GM18861 (cell line): ENCODE results near the gene OSBPL10.
"Not testable (repeated sequence)": the region's sequence is repeated elsewhere in the genome, so short reads cannot be mapped to it uniquely, and the experiment has no call there.

Source experiments
- ATAC-seq: cut with Tn5 transposase; IDR thresholded peaks from one replicate; pipeline ENCODE4 v1.9.1; 2021; ENCODE audit not compliant: unreplicated experiment

The OSBPL10 gene

DNA sequence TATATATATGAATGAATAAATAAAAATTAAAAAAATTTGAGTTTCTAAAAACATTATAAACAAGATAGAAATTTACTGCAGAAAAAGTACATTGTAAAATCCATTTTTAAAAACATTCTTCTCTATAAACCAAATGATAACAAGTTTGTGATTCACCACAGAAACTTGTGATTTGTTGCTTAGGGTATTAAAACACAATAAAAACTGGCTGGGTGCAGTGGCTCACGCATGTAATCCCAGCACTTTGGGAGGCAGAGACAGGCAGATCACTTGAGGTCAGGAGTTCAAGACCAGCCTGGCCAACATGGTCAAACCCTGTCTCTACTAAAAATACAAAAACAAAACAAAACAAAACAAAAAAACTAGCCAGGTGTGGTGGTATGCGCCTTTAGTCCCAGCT is 197.2 kb downstream of the OSBPL10 start:
- not testable (repeated sequence) for ATAC-seq

DNA sequence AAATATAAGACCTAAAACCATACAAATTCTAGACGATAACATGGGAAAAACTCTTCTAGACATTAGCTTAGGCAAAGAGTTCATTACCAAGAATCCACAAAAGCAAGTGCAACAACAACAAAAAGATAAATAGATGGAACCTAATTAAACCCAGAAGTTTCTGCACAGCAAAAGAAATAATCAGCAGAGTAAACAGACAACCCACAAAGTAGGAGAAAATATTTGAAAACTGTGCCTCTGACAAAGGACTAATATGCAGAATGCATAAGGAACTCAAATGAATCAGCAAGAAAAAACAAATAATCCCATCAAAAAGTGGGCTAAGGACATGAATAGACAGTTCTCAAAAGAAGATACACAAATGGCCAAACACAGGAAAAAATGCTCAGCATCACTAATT is 198.8 kb downstream of the OSBPL10 start:
- not testable (repeated sequence) for ATAC-seq

GRCh38 chr3:31779514-31779913 is 201.5 kb downstream of the OSBPL10 start:
- no peak for ATAC-seq

DNA sequence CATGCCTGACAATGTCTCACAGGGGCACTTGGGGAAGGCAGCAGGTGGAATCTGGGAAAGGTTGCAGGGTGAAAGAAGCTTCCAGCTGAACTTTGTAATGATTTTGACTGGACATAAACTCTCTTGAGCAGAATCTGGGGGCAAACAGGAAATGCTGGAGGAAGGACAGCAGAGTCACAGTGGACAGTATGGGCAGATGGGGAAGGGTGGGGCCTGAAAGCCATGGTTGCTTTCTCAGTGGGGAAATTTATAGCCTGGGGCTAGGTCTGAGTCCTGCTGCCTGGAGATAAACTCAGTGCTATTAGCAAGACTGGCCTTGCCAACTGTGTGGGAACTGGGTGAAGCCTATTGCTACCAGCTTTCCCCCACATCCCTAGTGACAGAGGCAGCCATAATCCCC is 203.2 kb downstream of the OSBPL10 start:
- ATAC-seq, result no peak

DNA sequence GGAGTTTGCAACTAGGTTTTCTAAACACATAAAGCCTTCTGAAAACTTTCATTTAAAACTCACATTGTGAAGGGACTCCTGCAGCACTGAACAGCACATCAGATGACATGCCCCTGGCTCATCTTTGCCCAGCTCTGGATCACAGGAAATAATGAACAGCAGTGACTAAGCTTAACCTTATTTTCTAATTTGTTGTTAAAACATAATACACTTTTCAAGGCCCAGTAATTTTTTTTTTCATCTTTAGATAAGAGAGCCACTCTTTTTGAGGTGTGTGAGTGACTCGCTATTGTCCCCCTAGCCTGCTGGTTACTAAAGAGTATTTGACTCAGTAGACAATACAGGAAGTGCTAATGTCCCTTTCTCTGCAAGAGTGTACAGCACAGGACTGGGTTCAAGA is 204.0 kb downstream of the OSBPL10 start:
- ATAC-seq, result no peak

- ATAC-seq, result no peak
Observed at GRCh38 chr3:31776016-31776415, 205.0 kb downstream of the OSBPL10 start.

DNA sequence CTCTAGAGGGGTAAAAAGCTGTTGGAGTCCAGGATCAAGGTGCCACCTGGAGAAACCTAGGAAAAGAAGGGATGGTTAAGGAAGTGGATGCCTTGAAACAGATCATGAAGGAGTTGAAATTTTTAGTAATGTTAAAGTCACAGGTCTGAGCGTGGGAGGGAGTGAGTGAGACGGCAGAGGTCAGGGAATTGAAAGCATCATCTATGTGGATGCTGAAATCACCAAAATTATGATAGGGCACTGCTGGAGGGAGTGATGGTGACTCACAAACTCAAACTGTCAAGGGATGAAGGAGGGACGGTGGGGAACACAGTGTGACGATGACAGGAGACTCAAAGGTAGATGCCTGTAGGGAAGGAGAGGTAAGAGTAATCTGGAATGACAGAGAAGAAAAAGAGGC is 205.7 kb downstream of the OSBPL10 start:
- no peak for ATAC-seq

DNA sequence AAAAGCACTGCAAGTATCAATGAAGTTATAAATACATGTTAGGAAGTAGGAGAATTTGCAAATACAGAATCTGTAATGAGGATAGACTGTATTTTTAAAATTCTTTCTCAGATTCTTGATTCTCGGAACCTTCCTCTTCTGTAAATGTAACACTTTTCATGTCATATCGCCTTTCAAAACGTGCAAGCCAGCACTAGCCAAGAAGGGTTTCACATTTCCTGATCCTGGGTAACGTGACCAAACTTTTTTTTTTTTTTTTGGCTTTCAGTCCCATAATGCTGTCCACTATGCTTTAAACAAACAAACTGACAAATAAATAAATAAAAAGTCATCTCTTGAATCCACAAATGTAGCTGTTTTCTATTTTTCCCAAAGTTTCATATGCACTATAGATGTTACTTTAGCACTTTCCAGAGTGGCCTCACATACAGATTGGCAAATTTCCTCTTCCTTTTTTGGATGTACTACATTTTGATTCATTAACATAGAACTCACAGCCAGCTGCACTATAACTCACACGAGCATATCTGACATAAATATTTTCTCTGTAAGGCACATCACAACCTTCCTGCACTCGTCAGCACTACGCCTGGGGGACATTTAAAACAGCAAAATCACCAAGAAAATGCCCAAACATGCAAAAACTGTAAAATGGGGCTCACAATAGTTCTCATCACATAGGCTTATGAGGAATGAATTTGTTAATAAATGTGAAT is 208.1 kb downstream of the OSBPL10 start:
- no peak for ATAC-seq

- no peak for ATAC-seq
Observed at GRCh38 chr3:31772272-31772671, 208.8 kb downstream of the OSBPL10 start.

- no peak for ATAC-seq
Observed at GRCh38 chr3:31770822-31771326, 210.2 kb downstream of the OSBPL10 start.

DNA sequence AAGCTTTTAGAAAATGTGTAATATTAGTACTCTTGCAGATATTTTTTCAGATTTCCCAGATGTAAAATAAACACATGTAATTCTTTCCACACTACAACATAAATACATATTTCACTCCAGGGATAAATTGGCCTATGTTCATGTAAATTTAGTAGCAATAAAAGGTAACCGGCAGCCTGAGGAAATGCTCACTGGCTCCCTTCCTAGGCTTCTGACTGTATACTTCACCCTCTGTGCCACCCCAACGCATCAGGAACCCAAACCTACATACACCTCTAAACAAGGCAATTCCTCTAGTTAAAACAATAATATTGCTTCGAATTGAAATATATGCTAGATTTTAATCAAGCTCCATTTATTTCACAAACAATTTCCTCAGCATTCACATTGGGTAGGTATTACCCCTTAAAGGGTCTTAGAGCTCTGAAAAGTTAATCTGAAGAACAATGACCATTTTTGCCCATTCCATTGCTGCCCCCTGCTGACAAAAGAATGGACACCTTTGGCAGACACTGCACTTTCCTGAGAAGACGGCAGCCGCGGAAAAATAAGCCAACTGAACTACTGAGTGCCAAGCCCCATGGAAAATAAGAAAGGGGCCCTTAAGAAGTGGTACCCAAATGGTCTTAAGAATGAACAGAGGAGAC is 212.5 kb downstream of the OSBPL10 start:
- no peak for ATAC-seq

GRCh38 chr3:31767920-31768319 is 213.1 kb downstream of the OSBPL10 start:
- ATAC-seq, result no peak

GRCh38 chr3:31766669-31767068 is 214.4 kb downstream of the OSBPL10 start:
- no peak for ATAC-seq

DNA sequence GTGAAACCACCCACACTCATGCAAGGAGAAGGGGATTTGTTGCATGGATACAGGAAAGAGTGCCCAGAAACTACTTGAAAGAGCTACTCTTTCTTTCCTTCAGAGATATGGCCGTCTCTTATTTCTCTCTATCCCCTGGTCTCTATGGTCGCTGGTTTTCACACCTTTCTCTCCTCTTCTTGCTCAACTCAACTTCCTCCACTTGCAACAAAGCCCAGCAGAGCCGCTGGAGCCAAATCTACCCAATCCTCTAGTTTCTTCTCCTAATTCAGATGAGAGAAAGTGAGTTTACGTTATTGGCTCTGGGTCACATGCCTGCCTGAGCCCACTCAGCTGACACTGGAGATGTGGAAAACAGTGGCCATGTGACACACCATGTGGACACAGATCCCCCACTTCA is 215.2 kb downstream of the OSBPL10 start:
- ATAC-seq, result no peak

GRCh38 chr3:31763731-31764130 is 217.3 kb downstream of the OSBPL10 start:
- no peak for ATAC-seq

- ATAC-seq, result no peak
Observed at GRCh38 chr3:31762888-31763351, 218.1 kb downstream of the OSBPL10 start.

GRCh38 chr3:31762097-31762764 is 218.8 kb downstream of the OSBPL10 start:
- ATAC-seq, result no peak

DNA sequence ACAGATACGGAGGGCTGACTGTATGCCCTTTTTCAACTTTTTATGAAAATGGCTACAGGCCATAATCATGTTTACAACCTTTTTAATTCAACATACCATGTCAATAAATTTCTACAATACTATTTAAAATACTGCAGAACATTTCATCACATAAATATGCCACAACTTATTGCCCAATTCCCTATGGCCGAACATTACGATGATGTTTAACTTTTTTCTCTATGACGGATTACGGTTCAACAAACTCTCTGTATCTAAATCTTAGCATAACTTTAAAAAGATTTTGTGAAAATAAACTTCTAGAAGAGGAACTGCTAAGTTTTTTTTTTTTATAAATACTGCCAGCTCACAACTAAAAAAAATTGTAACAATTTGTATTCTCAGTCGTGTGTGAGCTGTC is 220.4 kb downstream of the OSBPL10 start:
- ATAC-seq, result no peak

GRCh38 chr3:31758322-31758965 is 222.6 kb downstream of the OSBPL10 start:
- no peak for ATAC-seq

GRCh38 chr3:31755926-31756658 is 225.0 kb downstream of the OSBPL10 start:
- no peak for ATAC-seq
